DLD1 (cell line): ENCODE results near the gene CD36.

Experiments
- in situ Hi-C: cut with HindIII; loops from 2 replicates; pipeline ENCODE4 v1.10.0; 2017; ENCODE audit warnings: low sequenced_read_pairs

Gene CD36

DNA sequence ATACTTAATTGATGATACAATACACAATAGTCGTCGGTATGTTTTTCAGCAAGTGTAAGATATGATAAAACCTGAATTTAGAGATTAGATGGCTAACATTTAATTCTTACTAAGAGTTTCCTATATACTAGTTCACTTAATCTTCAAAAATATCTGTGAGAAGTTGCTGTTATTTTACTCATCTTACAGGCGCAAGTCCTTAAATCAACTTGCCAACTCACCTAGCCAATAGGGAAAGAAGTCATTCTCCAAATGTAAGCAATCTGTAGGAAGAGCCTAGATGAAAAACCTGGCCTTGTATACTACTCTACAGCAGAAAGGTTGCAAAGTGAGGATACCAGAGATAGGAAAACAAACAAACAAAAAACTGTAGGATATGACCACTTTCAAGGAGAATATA lies 10.6 kb downstream of the CD36 start:
- in situ Hi-C loops = no loop called here

- in situ Hi-C loops = loop anchor here (25.0 kb wide), 1 partner anchor 213 kb away; no protein-coding TSS in a partner anchor
Observed at GRCh38 chr7:80650030-80650429, 11.6 kb downstream of the CD36 start.

DNA sequence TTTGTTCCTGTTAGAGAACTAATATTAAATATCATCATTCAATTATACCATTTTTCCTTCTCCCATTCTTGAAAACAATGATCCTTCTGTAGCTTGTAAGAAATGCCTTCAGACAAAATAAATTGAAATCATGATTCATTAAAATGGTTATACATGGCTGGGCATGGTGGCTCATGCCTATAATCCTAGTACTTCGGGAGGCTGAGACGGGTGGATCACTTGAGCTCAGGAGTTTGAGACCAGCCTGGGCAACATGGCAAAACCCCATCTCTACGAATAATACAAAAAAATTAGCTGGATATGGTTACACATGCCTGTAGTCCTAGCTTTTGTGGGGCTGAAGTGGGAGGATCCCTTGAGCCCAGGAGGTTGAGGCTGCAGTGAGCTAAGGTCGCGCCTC lies 13.0 kb downstream of the CD36 start:
- in situ Hi-C loops = loop anchor here (25.0 kb wide), 1 partner anchor 214 kb away; no protein-coding TSS in a partner anchor

GRCh38 chr7:80653244-80653643 lies 14.8 kb downstream of the CD36 start:
- in situ Hi-C loops = loop anchor here (25.0 kb wide), 1 partner anchor 216 kb away; no protein-coding TSS in a partner anchor

DNA sequence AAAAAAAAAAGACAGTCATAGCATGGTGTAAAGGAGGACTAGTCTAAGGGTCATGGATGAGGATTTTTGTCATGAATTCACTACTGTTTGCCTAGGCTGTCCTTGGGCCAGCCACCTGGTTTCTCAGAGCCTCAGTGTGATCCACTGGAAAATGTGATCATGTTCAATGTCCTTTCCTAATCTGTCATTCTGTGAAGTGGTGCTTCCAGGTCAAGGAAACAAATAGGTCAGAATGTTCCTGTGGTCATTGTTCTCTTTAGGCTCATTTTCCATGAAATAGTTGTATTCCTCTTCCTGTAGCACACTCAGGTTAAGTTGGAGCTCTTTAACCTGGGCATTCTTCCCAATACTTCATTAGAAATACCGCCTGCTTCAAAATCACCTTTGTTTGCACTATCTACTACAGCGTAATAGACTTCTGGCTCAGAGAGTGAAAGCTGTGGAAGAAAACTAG lies 16.5 kb downstream of the CD36 start:
- in situ Hi-C loops = loop anchor here (25.0 kb wide), 1 partner anchor 218 kb away; no protein-coding TSS in a partner anchor

DNA sequence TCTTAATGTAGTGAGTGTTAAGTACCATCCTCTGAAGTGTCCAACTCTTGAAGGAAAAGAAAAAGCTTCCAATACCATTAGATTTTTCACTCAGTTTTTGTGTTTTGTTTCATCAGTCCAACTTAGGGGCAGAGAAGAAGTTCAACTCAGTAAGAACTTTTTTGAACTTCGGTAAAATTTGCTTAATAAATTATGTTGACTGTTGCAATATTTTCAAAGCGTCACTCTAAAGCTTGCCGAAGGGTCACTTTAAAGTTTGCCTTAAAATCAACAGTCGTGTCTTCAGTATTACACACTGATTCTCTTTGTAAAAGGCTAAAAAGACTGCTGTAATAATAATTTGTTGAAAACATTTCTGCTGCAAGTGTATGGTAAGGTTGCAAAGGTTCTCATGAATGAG lies 17.6 kb downstream of the CD36 start:
- in situ Hi-C loops = loop anchor here (25.0 kb wide), 1 partner anchor 219 kb away; no protein-coding TSS in a partner anchor

DNA sequence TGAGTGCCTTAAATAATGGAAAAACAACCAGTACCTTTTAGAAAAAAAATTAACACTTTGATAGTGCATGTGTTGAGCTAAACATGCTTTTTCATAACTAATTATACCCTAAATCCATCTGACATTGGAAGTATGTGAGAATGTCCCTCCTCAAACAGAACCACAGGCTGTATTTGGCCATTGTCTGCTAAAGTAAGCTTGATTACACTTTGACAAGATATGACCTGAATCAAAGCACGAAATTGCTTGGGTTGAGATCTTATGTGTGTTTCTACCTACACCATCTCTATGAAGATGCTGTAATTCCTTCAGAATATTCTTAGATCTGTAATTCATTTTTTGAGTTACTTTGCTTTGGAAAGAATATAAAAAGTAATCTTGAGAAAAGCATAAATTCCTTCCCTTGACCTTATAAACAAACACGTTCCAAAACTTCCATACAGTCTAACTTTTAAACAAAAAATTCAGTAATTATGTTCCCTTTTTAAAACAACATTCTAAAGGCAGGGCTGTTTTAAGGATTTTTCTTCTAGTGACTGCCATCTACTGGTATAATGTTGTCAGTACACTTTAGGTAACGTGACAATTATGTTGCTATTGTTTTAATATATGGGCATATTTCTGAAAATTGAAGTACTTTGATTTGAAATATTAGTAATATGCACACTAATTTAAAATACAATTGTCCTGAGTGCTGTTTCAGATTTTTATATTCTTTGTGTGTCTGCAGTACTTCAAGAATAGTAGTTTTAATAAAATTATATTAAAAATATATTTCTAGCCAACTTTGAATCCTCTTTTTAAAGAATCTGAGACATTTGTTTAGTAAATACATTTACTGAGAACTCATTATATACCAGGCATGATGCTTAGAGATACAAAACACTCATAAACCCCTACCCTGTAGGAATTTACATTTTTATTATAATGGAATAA lies 20.9 kb downstream of the CD36 start:
- in situ Hi-C loops = loop anchor here (25.0 kb wide), 1 partner anchor 222 kb away; no protein-coding TSS in a partner anchor

GRCh38 chr7:80660939-80661338 lies 22.5 kb downstream of the CD36 start:
- in situ Hi-C loops = loop anchor here (25.0 kb wide), 1 partner anchor 224 kb away; no protein-coding TSS in a partner anchor

- in situ Hi-C loops = loop anchor here (25.0 kb wide), 1 partner anchor 224 kb away; no protein-coding TSS in a partner anchor
Observed at GRCh38 chr7:80661729-80662128, 23.3 kb downstream of the CD36 start.

DNA sequence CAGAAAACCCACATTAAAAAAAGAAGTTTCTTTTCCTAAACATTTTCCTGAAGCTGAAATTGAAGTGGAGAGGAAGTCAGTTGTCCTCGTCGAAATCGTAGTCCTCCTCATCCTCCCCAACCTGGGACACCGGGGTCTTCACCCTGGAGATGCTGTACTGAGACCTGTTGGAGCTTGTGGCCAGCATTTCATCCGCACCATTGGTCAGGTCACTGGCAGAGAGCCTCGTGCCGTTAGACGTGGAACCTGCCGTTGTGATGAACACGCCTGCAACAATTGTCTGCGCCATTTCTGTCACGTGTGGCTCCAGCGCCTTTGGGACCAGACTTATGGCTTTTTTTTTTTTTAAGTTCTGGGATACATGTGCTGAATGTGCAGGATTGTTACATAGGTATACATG lies 23.8 kb downstream of the CD36 start:
- in situ Hi-C loops = loop anchor here (25.0 kb wide), 1 partner anchor 225 kb away; no protein-coding TSS in a partner anchor

DNA sequence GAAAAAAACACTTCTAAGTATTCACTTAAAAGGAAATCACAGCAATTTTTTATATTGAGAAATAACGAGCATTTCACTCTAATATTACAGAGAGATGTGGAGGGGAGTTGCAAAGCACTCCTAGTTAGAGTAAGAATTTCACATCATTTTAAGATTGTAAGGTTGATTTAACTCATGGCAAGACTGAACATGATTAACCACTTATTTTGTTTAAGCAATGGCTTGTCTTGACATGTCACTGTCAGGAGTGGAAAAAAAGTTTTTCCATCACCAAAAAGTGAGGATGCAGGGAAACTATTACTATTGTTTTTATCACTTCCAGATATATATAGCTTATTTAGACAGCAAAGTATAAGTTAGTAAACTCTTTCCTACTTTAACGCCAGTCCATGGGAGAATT lies 27.1 kb downstream of the CD36 start:
- in situ Hi-C loops = loop anchor here (25.0 kb wide), 1 partner anchor 228 kb away; no protein-coding TSS in a partner anchor

GRCh38 chr7:80666376-80666775 lies 27.9 kb downstream of the CD36 start:
- in situ Hi-C loops = loop anchor here (25.0 kb wide), 1 partner anchor 229 kb away; no protein-coding TSS in a partner anchor

DNA sequence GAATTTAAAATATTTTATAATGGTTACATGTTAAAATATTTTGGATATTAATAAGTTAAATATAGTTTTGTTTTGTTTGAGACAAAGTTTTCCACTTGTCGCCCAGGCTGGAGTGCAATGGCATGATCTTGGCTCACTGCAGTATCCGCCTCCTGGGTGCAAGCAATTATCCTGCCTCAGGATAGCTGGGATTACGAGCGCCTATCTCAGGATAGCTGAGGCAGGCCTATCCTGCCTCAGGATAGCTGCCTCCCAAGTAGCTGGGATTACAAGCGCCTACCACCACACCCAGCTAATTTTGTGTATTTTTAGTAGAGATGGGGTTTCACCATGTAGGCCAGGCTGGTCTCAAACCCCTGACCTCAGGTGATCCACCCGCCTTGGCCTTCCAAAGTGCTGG lies 30.9 kb downstream of the CD36 start:
- in situ Hi-C loops = loop anchor here (25.0 kb wide), 1 partner anchor 232 kb away; no protein-coding TSS in a partner anchor

- in situ Hi-C loops = loop anchor here (25.0 kb wide), 1 partner anchor 234 kb away; no protein-coding TSS in a partner anchor
Observed at GRCh38 chr7:80671744-80672143, 33.3 kb downstream of the CD36 start.

DNA sequence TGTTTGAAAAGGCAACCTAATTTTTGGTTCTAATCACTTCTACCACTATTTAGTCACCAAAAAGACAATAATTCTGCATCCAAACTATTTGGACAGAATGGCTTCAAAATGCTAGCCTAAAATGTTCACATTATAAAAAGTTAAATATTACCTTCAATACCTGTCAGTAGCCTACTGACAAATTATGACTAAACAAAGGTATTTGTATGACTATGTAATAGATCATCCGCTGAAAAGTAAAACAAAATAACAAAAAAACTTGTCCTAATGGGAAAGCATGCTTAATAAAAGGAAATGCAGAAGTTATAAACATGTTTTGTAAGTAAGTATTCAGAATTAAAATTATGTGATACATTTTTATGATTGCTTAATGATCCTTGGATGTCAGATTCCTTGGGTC lies 36.6 kb downstream of the CD36 start:
- in situ Hi-C loops = no loop called here

- in situ Hi-C loops = no loop called here
Observed at GRCh38 chr7:80676404-80676803, 38.0 kb downstream of the CD36 start.

- in situ Hi-C loops = no loop called here
Observed at GRCh38 chr7:80677629-80678028, 39.2 kb downstream of the CD36 start.

GRCh38 chr7:80678707-80679106 lies 40.3 kb downstream of the CD36 start:
- in situ Hi-C loops = no loop called here

- in situ Hi-C loops = no loop called here
Observed at GRCh38 chr7:80679921-80680907, 41.8 kb downstream of the CD36 start.

- in situ Hi-C loops = no loop called here
Observed at GRCh38 chr7:80681272-80681885, 42.9 kb downstream of the CD36 start.
